Stimulated activated effector memory CD8-positive, alpha-beta T cell treated with anti-CD3 and anti-CD28 coated beads, Interleukin-12 subunit alpha, Interleukin-12 subunit beta, amount 100 ng/mL, for 72 hours (primary cell): ENCODE measurements around the gene SMCO2.

Experiments
- ATAC-seq: fragments of 150-1000 bp; cut with Tn5 transposase; 2 replicates; pipeline ENCODE4 v1.10.0; 2021
- DNase-seq, 2 donors: peaks; one replicate each; pipeline ENCODE4 v3.0.0; 2021 to 2022; ENCODE audit warnings: low spot score in 2 of 2
- H3K27ac Mint-ChIP-seq: one replicate; pipeline ENCODE4 v1.8.0; 2022; ENCODE audit warnings: mild to moderate bottlenecking, mixed read lengths
- H3K36me3 Mint-ChIP-seq: one replicate; pipeline ENCODE4 v1.8.0; 2022; ENCODE audit warnings: mild to moderate bottlenecking, mixed read lengths
- H3K4me1 Mint-ChIP-seq: one replicate; pipeline ENCODE4 v1.8.0; 2022; ENCODE audit warnings: mixed read lengths
- H3K4me3 Mint-ChIP-seq: one replicate; pipeline ENCODE4 v1.8.0; 2022; ENCODE audit warnings: mild to moderate bottlenecking, mixed read lengths
- H3K9me3 Mint-ChIP-seq: one replicate; pipeline ENCODE4 v1.8.0; 2022; ENCODE audit warnings: mixed read lengths

SMCO2 gene

DNA sequence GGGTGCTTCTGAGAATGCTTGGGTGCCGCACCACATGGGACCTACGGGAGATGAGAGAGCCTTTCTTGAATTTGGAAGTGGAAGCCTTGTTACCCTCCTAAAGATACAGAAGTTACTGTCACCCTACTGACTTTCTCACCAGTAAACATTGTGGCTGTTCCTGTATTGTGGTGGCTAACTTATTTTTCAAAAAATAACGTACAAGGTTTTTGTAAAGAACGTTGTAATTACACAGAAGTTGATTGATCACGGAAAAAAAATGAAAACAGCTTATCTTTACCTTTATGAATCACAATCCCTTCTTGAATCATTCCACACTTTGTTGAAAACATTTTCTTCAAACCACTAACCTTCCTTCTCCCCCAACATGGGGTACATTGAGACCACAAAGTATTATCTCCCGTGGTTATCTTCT is 55.5 kb downstream of the SMCO2 start:
- Mint-ChIP-seq H3K36me3 (no peaks in the 10 kb centered on the region), H3K27ac (no peak overlapping the region), H3K9me3 (no peaks in the 10 kb centered on the region), H3K4me3 (no peak overlapping the region), H3K4me1 (peaks cover 13% of the 10 kb centered on the region)
- peak; percentile 52 for ATAC-seq
- no peak for DNase-seq

DNA sequence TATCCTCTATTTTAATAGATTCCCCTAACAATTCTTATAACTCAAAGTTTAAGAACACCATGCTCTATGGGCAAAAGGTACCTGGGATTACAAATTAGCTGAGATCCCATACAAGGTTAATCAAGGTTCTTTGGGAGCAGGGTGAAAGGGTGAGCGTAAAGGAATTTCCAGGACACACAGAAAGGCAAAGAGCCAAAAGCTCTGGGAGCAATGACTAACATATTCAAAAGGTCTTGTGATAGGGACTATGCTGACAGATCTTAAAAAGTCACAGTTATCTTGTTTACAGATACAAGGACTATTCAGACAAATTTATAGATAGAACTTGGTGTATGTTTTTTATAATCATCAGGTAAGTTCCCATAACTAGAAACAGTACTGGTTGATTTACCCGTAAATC is 58.0 kb downstream of the SMCO2 start:
- H3K4me1 Mint-ChIP-seq = no peaks in the 10 kb centered on the region
- no peak overlapping the region for H3K27ac Mint-ChIP-seq
- no peak overlapping the region for H3K4me3 Mint-ChIP-seq
- ATAC-seq (no peak), DNase-seq (no peak)
- no peaks in the 10 kb centered on the region for H3K9me3 Mint-ChIP-seq
- H3K36me3 Mint-ChIP-seq = no peaks in the 10 kb centered on the region

DNA sequence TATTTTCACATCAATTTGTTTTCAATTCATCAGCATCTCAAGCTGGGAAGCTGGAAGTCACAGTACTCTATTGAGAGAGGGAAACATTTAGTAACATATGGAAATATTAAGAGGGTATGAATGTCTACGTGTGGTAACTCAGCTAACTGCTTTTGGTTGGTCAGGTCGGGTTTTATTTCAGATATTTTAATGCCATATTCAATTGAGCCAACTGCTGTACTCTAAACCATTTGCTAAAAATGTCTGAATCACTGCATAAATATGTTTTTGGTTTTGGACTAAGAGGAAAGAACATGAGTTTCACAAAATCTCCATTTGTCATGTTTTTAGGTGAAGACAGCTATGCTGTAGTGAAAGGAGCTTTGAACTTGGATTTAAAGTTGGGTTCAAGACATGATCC is 58.6 kb downstream of the SMCO2 start:
- Mint-ChIP-seq H3K27ac (no peak overlapping the region), H3K4me3 (no peak overlapping the region), H3K36me3 (no peaks in the 10 kb centered on the region), H3K4me1 (no peaks in the 10 kb centered on the region), H3K9me3 (no peaks in the 10 kb centered on the region)
- DNase-seq = no peak
- no peak for ATAC-seq

DNA sequence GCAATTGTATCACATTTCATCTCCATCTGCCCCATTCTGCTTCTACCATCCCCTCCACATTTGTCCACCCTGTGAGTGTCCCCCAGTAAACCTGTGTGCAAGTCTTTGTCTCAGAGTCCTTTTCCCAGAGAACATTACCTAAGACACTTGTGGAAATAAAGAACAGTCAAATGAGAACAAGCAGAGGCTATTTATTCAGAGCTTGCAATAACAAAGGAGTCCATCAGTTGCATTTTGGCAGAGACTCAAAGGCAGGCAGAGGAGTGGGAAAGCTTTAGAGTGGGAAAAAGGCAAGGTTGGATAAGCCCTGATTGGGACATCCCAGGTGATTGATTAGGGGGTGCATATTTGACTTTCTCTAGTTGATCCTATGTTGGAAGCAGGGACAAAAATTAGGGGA is 59.2 kb downstream of the SMCO2 start:
- ATAC-seq (no peak), DNase-seq (no peak)
- Mint-ChIP-seq H3K4me1 (no peaks in the 10 kb centered on the region), H3K36me3 (no peaks in the 10 kb centered on the region), H3K27ac (no peak overlapping the region), H3K9me3 (no peaks in the 10 kb centered on the region), H3K4me3 (no peak overlapping the region)

DNA sequence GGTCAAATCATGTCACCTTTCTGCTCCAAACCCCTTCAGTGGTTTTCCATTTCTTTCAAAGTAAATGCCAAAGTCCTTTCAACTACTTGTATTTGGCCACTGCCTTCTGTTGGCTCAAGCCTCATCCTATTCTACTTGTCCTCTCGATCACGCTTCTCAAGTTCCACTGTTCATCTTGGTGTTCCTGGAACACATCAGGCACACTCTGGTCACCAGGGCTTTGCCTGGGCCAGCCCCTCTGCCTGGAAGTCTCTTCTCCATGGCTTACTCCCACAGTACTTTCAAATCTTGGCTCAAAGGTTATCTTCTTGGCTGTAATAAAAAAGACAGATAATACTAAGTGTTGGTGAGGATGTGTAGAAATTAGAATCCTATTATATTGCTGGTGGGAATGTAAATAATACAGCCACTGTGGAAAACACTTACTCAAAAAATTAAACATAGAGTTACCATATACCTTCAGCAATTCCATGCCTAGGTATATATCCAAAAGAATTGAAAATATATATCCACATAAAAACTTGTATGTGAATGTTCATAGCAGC is 60.2 kb downstream of the SMCO2 start:
- Mint-ChIP-seq H3K9me3 (no peaks in the 10 kb centered on the region), H3K4me3 (no peak overlapping the region)

DNA sequence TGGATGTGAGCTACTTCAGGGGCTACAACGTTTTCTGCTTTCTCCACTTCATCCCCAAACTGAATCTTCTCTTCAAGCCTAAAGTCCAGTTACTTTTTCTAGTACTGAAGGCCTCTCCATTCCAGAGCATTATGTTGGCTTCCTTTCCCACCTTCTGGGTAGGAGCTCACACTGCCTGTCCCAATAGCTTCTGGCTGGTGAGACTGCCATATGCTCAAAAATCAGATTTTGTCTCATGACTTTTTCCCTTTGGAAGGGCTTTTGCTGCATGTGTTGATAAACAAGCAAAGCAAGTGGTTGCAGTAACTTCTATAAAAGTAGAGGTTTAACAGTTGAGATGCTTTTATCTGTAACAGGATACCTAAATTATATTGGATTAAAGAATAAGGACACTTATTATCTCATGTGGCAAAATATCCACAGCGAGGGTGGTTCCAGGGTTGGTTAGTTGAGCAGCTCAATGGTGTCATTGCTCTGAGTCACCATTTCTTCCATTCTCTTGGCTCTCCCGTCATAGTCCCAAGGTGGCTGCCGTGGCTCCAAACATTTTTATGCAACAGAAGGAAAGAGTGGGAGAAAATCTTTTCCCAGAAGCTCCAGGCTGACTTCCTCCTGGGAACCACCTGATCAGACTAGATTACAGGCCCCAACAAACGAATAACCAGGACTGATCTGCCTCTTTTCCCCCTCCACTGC is 62.3 kb downstream of the SMCO2 start:
- Mint-ChIP-seq H3K4me3 (no peak overlapping the region), H3K9me3 (no peaks in the 10 kb centered on the region), H3K27ac (no peak overlapping the region), H3K4me1 (no peaks in the 10 kb centered on the region), H3K36me3 (no peaks in the 10 kb centered on the region)
- ATAC-seq = no peak
- no peak for DNase-seq

More for the DNA sequence above, 60.2 kb downstream of the SMCO2 start:
- H3K36me3 Mint-ChIP-seq = no peaks in the 10 kb centered on the region
- no peak for ATAC-seq
- H3K27ac Mint-ChIP-seq = no peak overlapping the region
- no peaks in the 10 kb centered on the region for H3K4me1 Mint-ChIP-seq
- no peak for DNase-seq

DNA sequence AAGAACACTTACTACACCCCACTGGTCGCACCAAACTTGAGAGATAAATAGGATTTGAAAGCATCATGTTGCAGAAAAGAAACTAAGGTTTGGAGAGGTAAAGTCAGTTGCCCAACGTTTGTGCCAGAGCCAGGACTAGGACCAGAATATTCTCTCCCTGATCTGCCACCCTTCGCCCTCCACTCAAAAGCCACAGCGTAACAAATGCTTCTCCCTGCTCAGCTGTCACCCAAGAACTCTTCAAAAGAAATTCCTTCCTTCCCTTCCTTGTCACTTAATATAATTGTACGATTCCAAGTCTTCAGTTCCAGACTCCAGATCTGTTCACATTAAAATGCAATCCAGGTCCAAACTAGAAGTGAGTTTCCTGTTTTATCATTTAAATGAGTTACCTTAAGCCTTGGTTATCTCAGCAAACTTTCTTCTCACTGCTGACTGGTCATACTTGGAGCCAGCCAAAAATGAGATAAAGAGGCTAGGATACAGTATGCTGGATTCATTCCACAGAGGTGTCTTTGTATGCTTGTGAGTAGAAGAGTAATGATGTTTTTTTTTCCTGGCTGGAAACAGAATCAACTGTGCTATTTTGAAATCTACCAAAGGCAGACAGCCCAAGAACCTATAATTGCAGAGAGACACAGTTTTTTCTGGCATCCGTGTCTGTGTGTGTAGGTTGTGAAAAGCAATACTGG is 64.6 kb downstream of the SMCO2 start:
- Mint-ChIP-seq H3K27ac (no peak overlapping the region), H3K4me1 (no peaks in the 10 kb centered on the region), H3K36me3 (no peaks in the 10 kb centered on the region), H3K9me3 (no peaks in the 10 kb centered on the region), H3K4me3 (no peak overlapping the region)
- ATAC-seq = no peak
- DNase-seq = no peak

DNA sequence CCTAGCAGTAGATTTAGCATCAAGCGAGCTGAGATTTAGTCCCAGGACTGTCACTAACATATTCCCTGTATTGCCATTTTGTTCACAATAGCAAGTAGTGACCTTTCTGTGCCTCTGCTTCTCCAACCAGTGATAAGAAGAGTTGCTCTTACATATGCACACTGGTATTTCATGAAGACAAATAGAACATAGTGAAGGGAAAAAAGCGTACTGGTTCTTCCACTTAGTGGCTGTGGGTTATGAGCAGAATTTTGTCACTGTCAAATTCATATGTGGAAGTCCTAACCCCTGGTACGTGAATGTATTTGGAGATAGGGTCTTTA is 65.1 kb downstream of the SMCO2 start:
- H3K4me1 Mint-ChIP-seq = no peaks in the 10 kb centered on the region

DNA sequence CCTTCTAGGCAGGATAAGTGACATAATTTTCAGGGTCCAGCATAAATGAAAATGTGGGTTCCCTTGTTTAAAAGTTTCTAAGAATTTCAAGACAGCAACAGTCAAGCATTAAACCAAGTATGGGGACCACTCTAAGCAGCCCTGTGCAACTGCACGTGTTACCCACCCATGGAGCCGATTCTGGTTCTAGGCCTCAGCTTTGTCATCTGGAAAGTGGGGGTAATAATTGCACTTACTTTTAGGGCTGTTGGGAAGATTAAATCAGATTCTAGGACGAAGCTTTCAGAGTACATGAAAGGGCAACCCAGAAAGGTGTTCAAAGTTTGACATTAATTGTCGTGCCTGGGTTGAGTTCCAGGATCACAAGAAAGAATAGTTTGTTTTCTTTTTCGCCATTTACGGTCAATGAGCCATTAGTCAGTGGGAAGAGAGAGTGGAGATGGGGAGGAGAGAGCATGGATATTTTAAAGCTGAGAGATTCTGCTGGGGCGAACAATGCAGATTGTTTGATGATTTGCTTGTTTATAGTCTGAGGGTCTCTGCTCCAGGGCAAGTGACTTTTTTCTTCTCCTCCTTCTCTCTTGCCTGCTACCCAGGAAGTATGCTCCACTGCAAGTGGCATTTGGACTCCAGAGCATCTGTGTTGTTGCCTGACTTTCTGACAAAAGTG is 66.8 kb downstream of the SMCO2 start:
- no peak overlapping the region for H3K4me3 Mint-ChIP-seq
- H3K4me1 Mint-ChIP-seq = no peaks in the 10 kb centered on the region
- DNase-seq (no peak), ATAC-seq (no peak)
- no peaks in the 10 kb centered on the region for H3K36me3 Mint-ChIP-seq
- H3K9me3 Mint-ChIP-seq = no peaks in the 10 kb centered on the region
- no peak overlapping the region for H3K27ac Mint-ChIP-seq

More for the DNA sequence above, 65.1 kb downstream of the SMCO2 start:
- Mint-ChIP-seq H3K27ac (no peak overlapping the region), H3K36me3 (no peaks in the 10 kb centered on the region), H3K9me3 (no peaks in the 10 kb centered on the region), H3K4me3 (no peak overlapping the region)
- no peak for ATAC-seq
- no peak for DNase-seq

DNA sequence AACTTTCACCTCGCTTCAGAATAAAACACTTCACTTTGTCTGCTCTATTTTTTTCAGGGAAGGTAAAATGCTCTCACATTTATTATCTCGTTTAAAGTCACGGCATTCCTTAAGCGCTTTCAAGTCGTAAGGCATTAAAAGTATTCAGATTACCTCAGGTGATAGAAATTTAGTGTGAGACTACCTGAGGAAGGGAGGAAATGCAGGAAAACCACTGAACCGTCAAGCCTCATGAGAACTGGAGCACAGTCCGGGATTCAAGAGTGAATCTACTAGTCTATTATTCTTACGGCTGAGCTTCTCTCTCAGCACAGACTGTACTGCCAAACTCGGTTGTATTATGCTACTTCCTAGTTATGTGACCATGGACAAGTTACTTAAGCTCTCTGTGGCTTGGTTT is 69.1 kb downstream of the SMCO2 start:
- Mint-ChIP-seq H3K4me3 (no peak overlapping the region), H3K9me3 (no peaks in the 10 kb centered on the region), H3K27ac (no peak overlapping the region), H3K36me3 (no peaks in the 10 kb centered on the region), H3K4me1 (no peaks in the 10 kb centered on the region)
- DNase-seq (no peak), ATAC-seq (no peak)

DNA sequence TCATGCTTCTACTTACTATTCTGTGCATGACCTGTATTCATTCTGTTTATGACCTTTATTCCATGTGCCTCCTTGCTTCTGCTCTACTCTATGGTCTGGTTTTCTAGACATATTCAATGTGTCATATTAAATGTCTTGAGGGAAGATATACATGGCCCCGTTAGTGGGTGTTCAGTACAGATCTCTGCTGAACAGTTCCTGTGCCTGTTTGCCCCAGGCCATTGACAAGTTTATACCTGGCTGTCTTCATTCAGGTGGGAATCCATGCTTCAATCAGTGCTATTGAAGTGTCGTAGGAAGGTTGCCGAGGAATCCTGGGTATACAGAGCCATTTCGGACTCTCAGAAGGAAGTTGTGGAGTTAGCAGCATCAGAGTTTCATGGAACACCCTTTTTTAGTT is 70.1 kb downstream of the SMCO2 start:
- Mint-ChIP-seq H3K36me3 (no peaks in the 10 kb centered on the region), H3K27ac (no peak overlapping the region), H3K9me3 (no peaks in the 10 kb centered on the region), H3K4me3 (no peak overlapping the region), H3K4me1 (no peaks in the 10 kb centered on the region)
- ATAC-seq (no peak), DNase-seq (no peak)

DNA sequence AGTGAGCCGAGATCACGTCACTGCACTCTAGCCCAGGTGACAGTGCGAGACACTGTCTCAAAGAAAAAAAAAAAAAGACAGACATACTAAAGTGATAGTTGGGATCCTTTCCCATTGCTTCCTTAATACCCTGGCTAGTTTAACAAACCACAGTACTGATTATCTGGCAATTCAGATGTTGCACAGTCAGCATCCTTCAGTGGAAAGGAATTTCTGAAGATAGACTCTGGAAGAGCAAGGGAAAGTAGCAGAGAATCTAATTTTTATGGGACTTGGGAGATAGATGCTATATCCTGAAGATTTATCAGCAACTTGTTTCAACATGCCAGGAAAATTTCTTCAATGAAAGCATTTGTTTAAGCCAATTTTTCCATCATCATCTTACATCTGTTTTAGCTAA is 71.0 kb downstream of the SMCO2 start:
- Mint-ChIP-seq H3K9me3 (no peaks in the 10 kb centered on the region), H3K36me3 (no peaks in the 10 kb centered on the region), H3K4me1 (no peaks in the 10 kb centered on the region), H3K4me3 (no peak overlapping the region), H3K27ac (no peak overlapping the region)
- ATAC-seq = no peak
- DNase-seq = no peak

DNA sequence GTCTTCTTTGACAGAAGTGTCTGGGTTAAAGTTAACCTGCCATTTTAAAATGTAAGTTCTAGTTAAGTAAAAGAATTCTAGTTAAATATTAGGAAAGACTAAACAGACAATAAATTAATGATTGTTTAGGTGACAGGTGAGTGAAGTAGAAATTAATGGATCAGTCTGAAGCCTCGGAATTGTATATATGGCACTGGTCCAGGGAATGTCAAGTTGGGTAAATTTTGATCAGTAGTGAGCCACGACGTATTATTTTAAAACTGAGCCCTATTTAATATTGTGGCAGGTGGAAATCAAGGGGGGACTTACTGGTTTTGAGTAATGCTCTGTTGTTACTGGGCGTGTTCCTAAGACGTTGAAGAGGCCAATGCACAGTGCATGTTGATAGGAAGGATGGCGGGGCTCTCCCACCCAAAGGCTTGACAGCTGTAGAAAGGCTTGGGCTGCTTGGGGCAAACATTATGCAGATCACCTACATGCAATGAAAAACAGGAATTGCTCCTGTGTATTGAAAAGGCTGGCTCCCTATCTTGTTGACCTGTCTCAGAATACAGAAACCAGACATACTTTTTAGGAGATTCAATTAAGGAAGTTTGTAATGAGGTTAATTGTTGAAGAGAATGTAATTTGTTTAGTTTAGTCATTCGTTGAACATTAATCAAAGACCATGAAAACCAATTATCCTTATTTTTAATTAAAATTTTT is 71.6 kb downstream of the SMCO2 start:
- no peaks in the 10 kb centered on the region for H3K9me3 Mint-ChIP-seq
- H3K4me3 Mint-ChIP-seq = no peak overlapping the region
- no peak overlapping the region for H3K27ac Mint-ChIP-seq
- DNase-seq (no peak), ATAC-seq (no peak)
- H3K4me1 Mint-ChIP-seq = peaks cover under 1% of the 10 kb centered on the region
- H3K36me3 Mint-ChIP-seq = no peaks in the 10 kb centered on the region

DNA sequence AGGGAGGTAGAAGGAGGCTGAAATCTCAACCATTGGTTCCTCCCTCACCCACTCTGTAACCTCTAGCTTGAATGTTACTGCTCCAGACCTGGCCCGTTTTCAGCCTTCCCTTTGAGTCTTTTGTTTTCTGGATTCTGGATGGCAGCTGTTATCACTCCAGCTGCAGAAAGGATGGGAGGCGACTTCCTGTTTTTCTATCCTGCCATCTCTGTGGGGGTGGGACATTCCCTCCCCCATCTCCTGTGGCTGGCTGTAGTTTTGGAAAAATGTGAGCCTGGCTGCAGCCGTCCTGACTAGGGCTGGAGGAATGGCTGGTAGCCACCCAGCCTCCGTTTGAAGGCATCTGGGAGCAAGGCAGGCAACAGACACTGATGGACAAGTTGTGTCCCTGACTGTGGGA is 74.5 kb downstream of the SMCO2 start:
- DNase-seq (no peak), ATAC-seq (no peak)
- no peaks in the 10 kb centered on the region for H3K36me3 Mint-ChIP-seq
- no peaks in the 10 kb centered on the region for H3K9me3 Mint-ChIP-seq
- H3K4me3 Mint-ChIP-seq = no peak overlapping the region
- no peak overlapping the region for H3K27ac Mint-ChIP-seq
- H3K4me1 Mint-ChIP-seq = peaks cover 19% of the 10 kb centered on the region

DNA sequence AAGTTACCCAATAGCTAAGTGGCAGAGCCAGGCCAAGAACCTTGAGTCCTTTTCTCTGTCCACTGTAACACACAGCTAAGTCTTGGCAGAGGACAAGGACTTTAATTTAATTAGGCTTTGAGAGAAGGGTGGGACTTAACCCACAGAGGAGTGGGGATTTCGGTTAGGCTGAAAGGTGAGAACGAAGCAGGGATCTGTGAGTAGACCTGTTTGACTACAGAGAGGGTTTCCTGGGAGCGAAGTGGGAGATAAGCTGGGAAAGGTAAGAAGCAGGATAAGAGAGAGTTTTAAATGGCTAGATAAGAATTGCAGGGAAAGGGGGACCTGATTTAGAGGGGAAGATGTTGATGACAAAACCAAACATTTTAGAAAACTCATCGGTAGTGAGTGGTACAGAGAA is 75.4 kb downstream of the SMCO2 start:
- no peak for ATAC-seq

More for the DNA sequence above, 75.4 kb downstream of the SMCO2 start:
- Mint-ChIP-seq H3K4me3 (no peak overlapping the region), H3K4me1 (peaks cover 19% of the 10 kb centered on the region), H3K9me3 (no peaks in the 10 kb centered on the region), H3K36me3 (no peaks in the 10 kb centered on the region), H3K27ac (no peak overlapping the region)
- no peak for DNase-seq
